ENCODE data around the gene SSTR4.

SSTR4 gene

DNA sequence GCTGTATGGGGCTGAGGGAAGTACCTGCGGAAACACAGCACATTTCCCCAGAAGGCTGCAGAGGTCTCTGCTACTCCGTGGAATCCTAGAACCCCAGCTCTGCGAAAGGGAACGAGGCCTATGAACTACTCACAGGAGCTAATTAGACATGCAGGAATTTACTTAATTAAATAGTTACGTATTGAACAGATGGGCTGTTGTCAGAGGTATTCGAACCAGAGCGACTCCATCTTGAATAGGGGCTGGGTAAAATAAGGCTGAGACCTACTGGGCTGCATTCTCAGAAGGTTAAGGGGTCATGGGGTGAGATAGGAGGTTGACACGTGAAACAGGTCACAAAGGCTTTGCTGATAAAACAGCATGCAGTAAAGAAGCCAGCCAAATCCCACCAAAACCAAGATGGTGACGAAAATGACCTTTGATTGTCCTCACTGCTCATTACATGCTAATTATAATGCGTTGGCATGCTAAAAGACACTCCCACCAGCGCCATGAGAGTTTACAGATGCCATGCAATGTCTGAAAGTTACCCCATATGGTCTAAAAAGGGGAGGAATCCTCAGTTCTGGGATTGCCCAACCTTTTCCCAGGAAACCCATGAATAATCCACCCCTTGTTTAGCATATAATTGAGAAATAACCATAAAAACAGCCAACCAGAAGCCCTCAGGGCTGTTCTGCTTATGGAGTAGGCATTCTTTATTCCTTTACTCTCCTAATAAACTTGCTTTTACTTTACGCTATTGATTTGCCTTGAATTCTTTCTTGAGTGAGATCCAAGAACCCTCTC is 14.7 kb upstream of the SSTR4 start:
- TF ChIP-seq CTCF (IDR thresholded peaks at IDR 0.05) = no peak

DNA sequence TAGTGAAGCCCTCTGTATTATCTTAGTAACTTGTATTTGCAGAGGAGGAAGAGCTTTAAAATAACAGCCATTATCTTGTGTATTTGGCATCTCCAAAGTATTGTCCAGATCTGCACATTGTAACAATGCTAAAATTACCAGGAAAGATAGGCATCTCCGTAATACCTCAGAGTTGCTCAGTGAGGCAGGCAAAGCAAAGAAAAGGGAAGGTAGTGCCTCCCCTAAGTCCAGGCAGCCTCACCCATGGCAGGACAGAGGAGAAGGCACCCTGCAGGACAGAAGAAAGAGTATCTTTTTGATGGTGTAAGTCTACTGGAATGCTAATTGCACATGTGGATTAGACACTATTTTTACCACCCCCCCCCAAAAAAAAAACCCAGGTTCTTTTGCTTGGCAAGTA is 13.6 kb upstream of the SSTR4 start:
- TF ChIP-seq CTCF (IDR thresholded peaks at IDR 0.05) = no peak

DNA sequence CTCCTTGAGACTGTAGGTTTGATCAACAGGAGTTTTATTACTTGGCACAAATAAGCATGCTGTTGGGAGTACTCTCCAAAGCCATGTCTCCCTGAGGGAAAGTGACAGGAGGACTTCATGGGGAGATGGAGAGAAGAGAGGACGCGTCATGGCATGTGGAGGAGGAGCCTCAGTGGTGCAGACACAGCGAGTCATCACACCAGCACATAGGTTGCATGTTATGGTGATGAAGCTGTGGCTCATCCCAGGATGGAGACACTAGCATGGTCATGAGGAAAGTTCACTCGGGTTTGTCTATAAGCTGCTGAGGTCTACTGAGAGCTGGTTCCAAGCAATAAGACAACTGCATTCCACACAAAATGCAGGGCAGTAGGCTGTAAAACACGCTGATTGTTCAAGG is 13.2 kb upstream of the SSTR4 start:
- TF ChIP-seq CTCF (IDR thresholded peaks at IDR 0.05) = no peak

GRCh38 chr20:23022849-23023248 is 12.3 kb upstream of the SSTR4 start:
- no peak for TF ChIP-seq CTCF (IDR thresholded peaks at IDR 0.05)

DNA sequence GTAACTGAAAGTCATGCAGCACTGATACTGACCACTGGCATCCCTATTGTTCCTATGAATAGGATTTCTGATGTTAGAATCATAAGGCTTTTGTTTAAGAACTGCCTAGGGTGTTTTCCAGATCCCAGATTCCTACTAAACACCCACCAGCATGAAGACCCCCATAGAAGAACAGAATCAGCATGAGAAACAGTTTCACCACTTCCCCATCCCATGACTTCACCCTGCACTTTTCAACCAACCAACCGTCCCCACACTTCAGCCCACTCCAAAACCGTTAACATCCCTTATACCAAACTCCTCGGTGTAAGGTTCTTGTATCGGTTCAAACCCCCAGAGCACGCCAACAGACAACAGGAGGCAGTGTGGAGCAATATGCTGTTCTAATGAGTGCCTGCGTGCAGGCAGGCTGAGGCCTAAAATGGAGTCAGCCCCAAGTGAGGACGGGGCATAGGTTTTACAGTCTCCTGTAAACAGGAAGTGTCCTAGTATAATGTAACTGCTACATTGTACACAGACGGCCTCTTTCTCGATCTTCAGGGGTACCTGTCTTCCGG is 11.4 kb upstream of the SSTR4 start:
- no peak for TF ChIP-seq CTCF (IDR thresholded peaks at IDR 0.05)

DNA sequence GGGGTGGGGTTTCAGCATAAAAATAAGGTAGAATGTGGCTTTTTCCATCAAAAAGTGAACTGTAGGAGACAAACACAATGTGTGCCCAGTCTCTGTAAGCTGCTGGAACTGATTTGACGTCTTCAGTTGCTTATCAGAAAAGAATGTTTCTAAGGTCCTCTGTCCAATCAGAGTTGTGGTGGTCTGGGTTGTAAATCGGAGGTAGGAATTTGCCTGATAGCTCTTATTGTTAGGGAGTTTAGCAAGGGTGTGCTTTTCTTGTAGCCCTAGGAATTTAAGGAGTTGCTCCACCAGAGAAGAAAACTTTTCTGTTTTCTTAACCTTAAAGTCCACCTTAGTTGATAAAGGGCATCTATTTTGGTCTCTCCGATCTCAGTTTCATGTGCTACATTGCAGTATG is 10.4 kb upstream of the SSTR4 start:
- TF ChIP-seq CTCF (IDR thresholded peaks at IDR 0.05) = no peak

DNA sequence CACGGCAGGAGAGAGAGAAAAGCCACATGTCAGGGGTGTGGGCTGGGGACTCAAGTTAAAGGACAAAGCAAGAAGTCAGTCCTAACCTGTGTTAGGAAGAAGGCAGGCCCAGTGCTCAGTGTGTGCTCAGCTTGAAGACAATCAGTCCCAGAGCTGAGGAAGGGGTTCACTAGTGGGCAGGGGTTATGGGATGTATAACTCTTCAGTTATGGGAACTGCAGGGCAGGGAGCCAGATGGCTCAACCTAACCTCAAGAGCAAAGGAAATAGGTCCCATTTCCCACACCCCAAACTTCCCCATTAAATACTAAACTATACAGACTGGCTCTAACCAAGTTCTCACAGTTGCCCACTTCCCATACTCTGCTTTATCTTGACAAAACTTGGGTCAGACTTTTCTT is 7.4 kb upstream of the SSTR4 start:
- TF ChIP-seq CTCF (IDR thresholded peaks at IDR 0.05) = no peak

All from LNCAP (cell line).